H1 (cell line): ENCODE data around the gene UVRAG. TPM values are rescaled to one million over a fixed set of nuclear protein-coding genes. Genes with fewer than 3 reads are reported as not detected.

Experiments
- CTCF ChIA-PET: fragments of 300-600 bp; sonication (Branson Sonifier 250); formaldehyde crosslinking; loops from one replicate; lab custom pipeline; 2021; ENCODE audit not compliant: partially characterized antibody; lab: Charles Lee
- POLR2A ChIA-PET: fragments of 300-600 bp; sonication (Branson Sonifier 250); formaldehyde crosslinking; loops from one replicate; lab custom pipeline; 2021; ENCODE audit warnings: inconsistent platforms; ENCODE audit not compliant: partially characterized antibody; lab: Charles Lee
- DNase-seq, 2 experiments: peaks; one replicate each; pipeline versions ENCODE4 v3.0.0 to v3.0.0-alpha.2; 2010 to 2022; ENCODE audit warnings: low spot score in 2 of 2, low read depth in 1 of 2, mixed read lengths in 1 of 2
- FAIRE-seq: peaks from 2 replicates; lab custom pipeline; 2011; peaks lifted over from hg19 to GRCh38; lab: Jason Lieb, UNC
- H2AFZ ChIP-seq: 2 replicates; pipeline ENCODE4 v1.8.1; 2012; ENCODE audit warnings: low read length, inconsistent platforms
- H2AK5ac ChIP-seq: 2 replicates; pipeline ENCODE4 v1.6.1; 2013; ENCODE audit warnings: low read depth, low read length
- H2BK120ac ChIP-seq: replicated peaks from 2 replicates; pipeline ENCODE3; 2013; ENCODE audit warnings: low read depth, low read length, inconsistent platforms
- H2BK12ac ChIP-seq: 2 replicates; pipeline ENCODE4 v1.6.1; 2013; ENCODE audit warnings: low read depth, low read length
- H2BK15ac ChIP-seq: 2 replicates; pipeline ENCODE4 v1.6.1; 2013; ENCODE audit warnings: low read length
- H2BK20ac ChIP-seq: 2 replicates; pipeline ENCODE4 v1.6.1; 2013; ENCODE audit warnings: low read length
- H2BK5ac ChIP-seq: 2 replicates; pipeline ENCODE4 v1.6.1; 2013; ENCODE audit warnings: low read depth, low read length
- H3K14ac ChIP-seq: 2 replicates; pipeline ENCODE4 v1.6.1; 2013; ENCODE audit warnings: inconsistent platforms; ENCODE audit not compliant: insufficient read length
- H3K18ac ChIP-seq: 2 replicates; pipeline ENCODE4 v1.6.1; 2013; ENCODE audit warnings: low read length; ENCODE audit errors: extremely low read depth
- H3K23ac ChIP-seq: 2 replicates; pipeline ENCODE4 v1.6.1; 2013; ENCODE audit warnings: inconsistent platforms; ENCODE audit not compliant: insufficient read length
- H3K23me2 ChIP-seq: 2 replicates; pipeline ENCODE4 v1.6.1; 2013; ENCODE audit warnings: low read depth, low read length
- H3K27ac ChIP-seq: 2 replicates; pipeline ENCODE4 v1.6.1; 2011; ENCODE audit warnings: low read depth, low read length, inconsistent platforms
- H3K27me3 ChIP-seq, 4 experiments: replicated peaks in 1 of 4; 1 replicate in 1 of 4; 2 replicates in 3 of 4; pipeline versions ENCODE4 v1.6.1 to v1.8.1; 2011 to 2013; ENCODE audit warnings: low read length in 3 of 4, mild to moderate bottlenecking in 3 of 4, inconsistent platforms in 2 of 4, mixed read lengths in 2 of 4, moderate library complexity in 1 of 4; ENCODE audit not compliant: control insufficient read depth in 3 of 4, insufficient read depth in 3 of 4; ENCODE audit errors: extremely low read depth in 1 of 4
- H3K36me3 ChIP-seq, 4 experiments: 2 replicates each; pipeline versions ENCODE4 v1.6.1 to v1.8.1; 2011 to 2013; ENCODE audit warnings: mild to moderate bottlenecking in 4 of 4, low read length in 3 of 4, moderate library complexity in 2 of 4, control low read depth in 1 of 4, inconsistent platforms in 1 of 4; ENCODE audit not compliant: insufficient read depth in 4 of 4, control insufficient read depth in 2 of 4
- H3K4ac ChIP-seq: replicated peaks from 2 replicates; pipeline ENCODE3; 2013; ENCODE audit warnings: low read length, low read depth, mixed read lengths, inconsistent platforms; ENCODE audit not compliant: insufficient read length
- H3K4me1 ChIP-seq, 4 experiments: replicated peaks in 1 of 4; 1 replicate in 1 of 4; 2 replicates in 3 of 4; pipeline versions ENCODE4 v1.6.1 to v1.8.1; 2011 to 2013; ENCODE audit warnings: low read length in 3 of 4, inconsistent platforms in 2 of 4, mixed read lengths in 1 of 4; ENCODE audit not compliant: insufficient read depth in 4 of 4, control insufficient read depth in 3 of 4
- H3K4me2 ChIP-seq, 2 experiments: 2 replicates each; pipeline versions ENCODE4 v1.6.1 to v1.8.1; 2011 to 2013; ENCODE audit warnings: low read depth in 2 of 2, low read length in 2 of 2, control low read depth in 1 of 2, inconsistent platforms in 1 of 2, mild to moderate bottlenecking in 1 of 2; ENCODE audit not compliant: insufficient read depth in 1 of 2
- H3K4me3 ChIP-seq, 4 experiments: fragments of 200-600, 300-600 bp in 1 of 4; sonication (generic), shearing (Covaris generic), sonication (Bioruptor Twin) in 1 of 4; 2 replicates each; pipeline versions ENCODE4 v1.5.1 to v1.8.1; 2011 to 2016; ENCODE audit warnings: low read length in 4 of 4, low read depth in 3 of 4, control low read depth in 2 of 4, inconsistent platforms in 2 of 4, mild to moderate bottlenecking in 2 of 4, mixed read lengths in 1 of 4, moderate library complexity in 1 of 4; ENCODE audit not compliant: insufficient read depth in 2 of 4; ENCODE audit errors: extremely low read depth in 1 of 4
- H3K56ac ChIP-seq: replicated peaks from 2 replicates; pipeline ENCODE3; 2013; ENCODE audit warnings: low read depth, mild to moderate bottlenecking, mixed read lengths, low read length, inconsistent platforms; ENCODE audit not compliant: insufficient read length
- H3K79me1 ChIP-seq: 2 replicates; pipeline ENCODE4 v1.6.1; 2013; ENCODE audit warnings: low read depth, low read length, control low read depth
- H3K79me2 ChIP-seq, 2 experiments: 2 replicates each; pipeline versions ENCODE4 v1.6.1 to v1.8.1; 2012 to 2013; ENCODE audit warnings: low read length in 2 of 2, mild to moderate bottlenecking in 2 of 2, inconsistent platforms in 1 of 2; ENCODE audit not compliant: insufficient read depth in 2 of 2, control insufficient read depth in 1 of 2
- H3K9ac ChIP-seq, 4 experiments: replicated peaks in 1 of 4; 1 replicate in 1 of 4; 2 replicates in 3 of 4; pipeline versions ENCODE4 v1.6.1 to v1.8.1; 2011 to 2013; ENCODE audit warnings: low read depth in 3 of 4, low read length in 3 of 4, control low read depth in 2 of 4, mild to moderate bottlenecking in 2 of 4, moderate library complexity in 2 of 4, inconsistent platforms in 1 of 4; ENCODE audit errors: extremely low read depth in 1 of 4
- H3K9me3 ChIP-seq, 2 experiments: 2 replicates each; pipeline versions ENCODE4 v1.6.1 to v1.8.1; 2012 to 2013; ENCODE audit warnings: mild to moderate bottlenecking in 2 of 2, moderate library complexity in 2 of 2, control low read depth in 1 of 2, inconsistent platforms in 1 of 2, low read depth in 1 of 2, low read length in 1 of 2, mixed read lengths in 1 of 2; ENCODE audit not compliant: insufficient read depth in 2 of 2
- H4K20me1 ChIP-seq, 2 experiments: replicated peaks in 1 of 2; 2 replicates each; pipeline versions ENCODE3 to v1.8.1; 2011 to 2013; ENCODE audit warnings: inconsistent platforms in 2 of 2, low read length in 2 of 2, mild to moderate bottlenecking in 1 of 2; ENCODE audit not compliant: insufficient read depth in 2 of 2, control insufficient read depth in 1 of 2
- H4K5ac ChIP-seq: 2 replicates; pipeline ENCODE4 v1.6.1; 2013; ENCODE audit warnings: low read length, low read depth, mixed read lengths, inconsistent platforms; ENCODE audit not compliant: insufficient read length
- H4K8ac ChIP-seq: 2 replicates; pipeline ENCODE4 v1.8.0; 2013; ENCODE audit warnings: mild to moderate bottlenecking, moderate library complexity, low read length, inconsistent platforms; ENCODE audit not compliant: insufficient read depth; ENCODE audit errors: extremely low read depth
- H4K91ac ChIP-seq: replicated peaks from 2 replicates; pipeline ENCODE3; 2013; ENCODE audit warnings: low read length, mixed read lengths, inconsistent platforms; ENCODE audit not compliant: insufficient read length
- BRCA1 ChIP-seq: IDR thresholded peaks from 2 replicates; pipeline ENCODE4 v1.6.1; 2012; ENCODE audit warnings: low read depth, low read length, improper control_type of control experiment
- CBX8 ChIP-seq: fragments of 300-800, 300-1000 bp; sonication (generic); IDR thresholded peaks from 2 replicates; pipeline ENCODE4 v1.7.1; 2016; ENCODE audit warnings: low read depth, low read length, borderline replicate concordance
- RNF2 ChIP-seq: fragments of 200-900, 300-1000 bp; sonication (generic); IDR thresholded peaks from 2 replicates; pipeline ENCODE4 v1.7.1; 2016; ENCODE audit warnings: borderline replicate concordance, low read depth, mild to moderate bottlenecking, antibody characterized with exemption, low read length; ENCODE audit not compliant: poor library complexity, severe bottlenecking; ENCODE audit errors: missing control alignments
- WGBS, 2 experiments: shearing (Covaris generic) in 1 of 2; methylation state at CpG; one replicate each; pipeline versions ENCODE4 v1.1.6 to v1.1.7; 2013 to 2015; ENCODE audit warnings: low lambda C conversion rate in 2 of 2, mixed read lengths in 2 of 2, inconsistent platforms in 1 of 2, low coverage in 1 of 2, missing lambda C conversion rate in 1 of 2; ENCODE audit not compliant: insufficient replicate concordance in 2 of 2, insufficient coverage in 1 of 2, insufficient read length in 1 of 2; ENCODE audit errors: extremely low coverage in 1 of 2, missing lambda C conversion rate in 1 of 2; 5-methylcytosine and 5-hydroxymethylcytosine counted together
- polyA plus RNA-seq, 7 experiments: library from polyadenylated mRNA; depleted of rRNA in 3 of 7; stranded (reverse) in 5 of 7; unstranded in 2 of 7; fragments of >200 nt in 5 of 7; fragments of 200-250 nt in 2 of 7; gene quantifications; 1 replicate in 5 of 7; 2 replicates in 1 of 7; 4 replicates in 1 of 7; pipeline versions ENCODE4 v1.2.1 to v1.2.3, GENCODE V29; 2011 to 2013; ENCODE audit warnings: missing spikeins in 2 of 7, mixed read lengths in 2 of 7
- total RNA-seq: library from RNA; stranded (reverse); fragmentation: NEBNext Ultra II Directional; extraction: Animal tissue kit (Norgen Biotek cat#: 25700); gene quantifications from 2 replicates; pipeline ENCODE4 v1.2.1, GENCODE V29; 2021

Gene UVRAG
- total and polyA plus RNA-seq, 2 of the 8 experiments (the other 6 are each of a cell fraction or from before 2014, with no cell fraction given): 5.5 to 14.7 TPM

DNA sequence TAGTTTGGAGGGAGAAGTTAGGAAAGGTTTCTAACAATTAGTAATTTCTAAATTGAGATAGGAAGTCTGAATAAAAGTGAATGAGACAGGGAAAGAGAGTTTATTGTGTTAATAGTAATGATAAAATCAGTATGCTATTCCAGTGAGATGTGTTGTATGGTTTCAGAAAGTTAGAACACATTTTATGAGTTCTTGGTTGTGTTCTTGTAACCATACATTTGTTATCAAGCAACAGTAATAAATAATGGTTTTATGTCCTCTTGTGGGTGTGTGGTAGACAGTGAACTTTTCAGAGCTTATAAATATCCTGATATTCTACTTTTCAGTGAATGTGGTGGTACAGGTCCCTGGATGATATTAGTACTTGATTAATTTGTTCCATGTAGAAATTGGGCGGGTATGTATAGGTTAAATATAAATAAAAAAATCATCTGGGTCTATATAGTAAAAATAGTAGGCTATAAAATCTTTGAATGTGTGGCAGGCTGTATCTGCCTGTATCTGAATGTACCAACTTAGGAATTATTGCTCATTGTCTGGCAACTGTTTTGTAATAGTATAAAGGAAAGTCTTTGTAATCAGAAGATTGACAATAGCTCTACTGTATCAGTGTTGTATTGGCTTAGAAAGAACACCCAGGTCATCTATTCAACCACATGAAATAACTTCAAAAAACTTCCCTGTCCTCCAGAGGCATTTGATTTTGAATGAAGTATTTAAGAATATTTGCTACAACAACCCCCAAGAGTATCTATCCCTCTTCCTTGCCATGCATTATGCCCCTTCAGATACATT is 54.8 kb downstream of the UVRAG start:
- no peaks in the 10 kb centered on the region for H3K79me2 ChIP-seq
- H3K4ac ChIP-seq: no peak overlapping the region
- H4K91ac ChIP-seq: no peak overlapping the region
- H3K4me3 ChIP-seq: no peak overlapping the region
- H2BK12ac ChIP-seq: no peak overlapping the region
- no peak overlapping the region for H2BK5ac ChIP-seq
- TF ChIP-seq RNF2 (no peak), CBX8 (no peak), BRCA1 (no peak)
- H2BK120ac ChIP-seq: no peak overlapping the region
- H3K9me3 ChIP-seq: no peaks in the 10 kb centered on the region
- 76% methylated on average over 1 of the region's 1 CpG; no CpG with 5 or more reads in 1 of the 2 experiments for WGBS, 2 experiments
- H3K79me1 ChIP-seq: peaks cover 4% of the 10 kb centered on the region; the same call in 1 of the 2 replicates
- H2BK15ac ChIP-seq: no peak overlapping the region
- peaks cover 0 to 6% (median 3%) of the 10 kb centered on the region in 4 experiments; a peak in 5 of 7 replicates for H3K4me1 ChIP-seq
- ChIA-PET POLR2A (no interaction called here), CTCF (interaction anchor here (1.5 to 6.1 kb wide), 4 partner anchors 59 to 164 kb away, joined by 5 to 94 read pairs (median 8); no protein-coding TSS in a partner anchor)
- no peak overlapping the region for H3K4me2 ChIP-seq
- no peak overlapping the region for H3K14ac ChIP-seq
- no peaks in the 10 kb centered on the region for H3K27me3 ChIP-seq
- no peak overlapping the region for H2AK5ac ChIP-seq
- no peak overlapping the region for H3K9ac ChIP-seq
- H3K56ac ChIP-seq: no peak overlapping the region
- H3K23ac ChIP-seq: no peak overlapping the region
- no peak overlapping the region for H2BK20ac ChIP-seq
- H4K5ac ChIP-seq: no peak overlapping the region
- no peak for DNase-seq
- FAIRE-seq: no peak
- H2AFZ ChIP-seq: no peak overlapping the region
- no peak overlapping the region for H4K8ac ChIP-seq
- peaks cover 1 to 5% of the 10 kb centered on the region in 2 experiments for H4K20me1 ChIP-seq
- H3K23me2 ChIP-seq: no peaks in the 10 kb centered on the region
- H3K18ac ChIP-seq: no peak overlapping the region
- H3K27ac ChIP-seq: no peak overlapping the region
- no peaks in the 10 kb centered on the region for H3K36me3 ChIP-seq
